Measurements from ENCODE around the gene FRG2.

The FRG2 gene

GRCh38 chr4:190019023-190019858 is 7.8 kb downstream of the FRG2 start:
- no peak overlapping the region for H3K27ac ChIP-seq
- TF ChIP-seq, protein P1, sequence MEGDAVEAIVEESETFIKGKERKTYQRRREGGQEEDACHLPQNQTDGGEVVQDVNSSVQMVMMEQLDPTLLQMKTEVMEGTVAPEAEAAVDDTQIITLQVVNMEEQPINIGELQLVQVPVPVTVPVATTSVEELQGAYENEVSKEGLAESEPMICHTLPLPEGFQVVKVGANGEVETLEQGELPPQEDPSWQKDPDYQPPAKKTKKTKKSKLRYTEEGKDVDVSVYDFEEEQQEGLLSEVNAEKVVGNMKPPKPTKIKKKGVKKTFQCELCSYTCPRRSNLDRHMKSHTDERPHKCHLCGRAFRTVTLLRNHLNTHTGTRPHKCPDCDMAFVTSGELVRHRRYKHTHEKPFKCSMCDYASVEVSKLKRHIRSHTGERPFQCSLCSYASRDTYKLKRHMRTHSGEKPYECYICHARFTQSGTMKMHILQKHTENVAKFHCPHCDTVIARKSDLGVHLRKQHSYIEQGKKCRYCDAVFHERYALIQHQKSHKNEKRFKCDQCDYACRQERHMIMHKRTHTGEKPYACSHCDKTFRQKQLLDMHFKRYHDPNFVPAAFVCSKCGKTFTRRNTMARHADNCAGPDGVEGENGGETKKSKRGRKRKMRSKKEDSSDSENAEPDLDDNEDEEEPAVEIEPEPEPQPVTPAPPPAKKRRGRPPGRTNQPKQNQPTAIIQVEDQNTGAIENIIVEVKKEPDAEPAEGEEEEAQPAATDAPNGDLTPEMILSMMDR (conservative IDR thresholded peaks at IDR 0.05): no peak
- TF ChIP-seq ZFX (IDR thresholded peaks at IDR 0.05): no peak

- no peak for TF ChIP-seq ZFX (IDR thresholded peaks at IDR 0.05)
- TF ChIP-seq, protein P1 (conservative IDR thresholded peaks at IDR 0.05): no peak
- no peak overlapping the region for H3K27ac ChIP-seq
Observed at GRCh38 chr4:190018201-190018920, 8.7 kb downstream of the FRG2 start.

GRCh38 chr4:190017357-190018200 is 9.5 kb downstream of the FRG2 start:
- no peak overlapping the region for H3K27ac ChIP-seq
- no peak for TF ChIP-seq ZFX (IDR thresholded peaks at IDR 0.05)
- TF ChIP-seq, protein P1 (conservative IDR thresholded peaks at IDR 0.05): no peak

DNA sequence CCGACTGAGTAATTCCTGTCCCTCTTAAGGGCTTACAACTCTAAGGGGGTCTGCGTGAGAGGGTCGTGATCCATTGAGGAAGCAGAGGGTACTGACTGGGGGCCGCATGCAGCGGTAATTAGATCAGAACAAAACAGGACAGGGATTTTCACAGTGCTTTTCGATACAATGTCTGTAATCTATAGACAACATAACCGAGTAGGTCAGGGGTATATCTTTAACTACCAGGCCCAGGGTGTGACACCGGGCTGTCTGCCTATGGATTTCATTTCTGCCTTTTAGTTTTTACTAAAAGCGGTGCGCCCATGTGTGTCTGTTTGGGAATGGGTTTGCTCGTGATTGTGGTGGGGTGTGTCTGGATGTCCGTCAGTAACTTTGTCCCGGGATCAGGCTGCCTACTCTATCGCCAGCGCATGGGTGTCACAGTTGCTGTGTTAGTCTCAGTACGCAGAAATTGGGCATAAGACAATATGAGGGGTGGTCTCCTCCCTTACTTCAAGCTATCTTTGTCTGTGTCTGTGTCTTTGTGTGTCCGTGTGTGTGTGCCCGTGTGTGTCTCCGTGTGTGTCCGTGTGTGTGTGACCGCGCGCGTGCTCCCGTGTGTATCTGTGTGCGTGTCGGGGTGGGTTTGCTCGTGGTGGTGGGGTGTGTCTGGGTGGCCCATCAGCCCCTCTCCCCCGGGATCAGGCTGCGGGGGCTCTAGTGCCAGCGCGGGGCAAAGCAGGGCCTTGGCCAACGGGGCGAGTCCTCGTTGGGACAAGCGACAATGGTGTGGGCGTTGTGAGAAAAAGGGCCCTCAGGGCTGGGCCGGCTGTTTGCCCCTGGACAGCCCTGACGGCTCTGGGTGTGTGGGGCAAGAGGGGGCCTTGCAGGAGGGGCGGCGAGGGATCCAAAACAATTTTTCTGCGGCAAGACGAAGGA is 10.4 kb downstream of the FRG2 start:
- TF ChIP-seq, protein P1 (conservative IDR thresholded peaks at IDR 0.05): no peak
- no peak overlapping the region for H3K27ac ChIP-seq

GRCh38 chr4:190015538-190016368 is 11.3 kb downstream of the FRG2 start:
- H3K27ac ChIP-seq: no peak overlapping the region
- TF ChIP-seq ZFX (IDR thresholded peaks at IDR 0.05): no peak
- TF ChIP-seq, protein P1 (conservative IDR thresholded peaks at IDR 0.05): no peak
